GM19467 (cell line): ENCODE results near the gene GGNBP2.

Experiments used
- ATAC-seq: cut with Tn5 transposase; IDR thresholded peaks from one replicate; pipeline ENCODE4 v1.9.1; 2021; ENCODE audit warnings: mild to moderate bottlenecking, moderate library complexity; ENCODE audit not compliant: unreplicated experiment

Gene GGNBP2

GRCh38 chr17:36512641-36513040, 32.1 kb upstream of the GGNBP2 start:
- ATAC-seq: no peak

- no peak for ATAC-seq
Observed at GRCh38 chr17:36514856-36515255, 29.9 kb upstream of the GGNBP2 start.

- no peak for ATAC-seq
Observed at GRCh38 chr17:36515837-36516236, 28.9 kb upstream of the GGNBP2 start.

- ATAC-seq: no peak
Observed at GRCh38 chr17:36523113-36523512, 21.6 kb upstream of the GGNBP2 start.

- no peak for ATAC-seq
Observed at GRCh38 chr17:36524428-36524876, 20.3 kb upstream of the GGNBP2 start.

- no peak for ATAC-seq
Observed at GRCh38 chr17:36525113-36525512, 19.6 kb upstream of the GGNBP2 start.

- ATAC-seq: no peak
Observed at GRCh38 chr17:36525888-36526287, 18.8 kb upstream of the GGNBP2 start.

GRCh38 chr17:36527621-36528250, 17.0 kb upstream of the GGNBP2 start:
- no peak for ATAC-seq

- ATAC-seq: no peak
Observed at GRCh38 chr17:36529121-36529520, 15.6 kb upstream of the GGNBP2 start.

GRCh38 chr17:36532435-36532975, 12.2 kb upstream of the GGNBP2 start:
- ATAC-seq: no peak

- peak; percentile 21 for ATAC-seq
Observed at GRCh38 chr17:36533935-36534839, 10.5 kb upstream of the GGNBP2 start.

- peak; percentile 60 for ATAC-seq
Observed at GRCh38 chr17:36534840-36535668, 9.7 kb upstream of the GGNBP2 start, which contains the start of the genes MYO19 and PIGW. TSS of gene MYO19 (minus strand) at chr17:36534868. CDS start at chr17:36532538, 2,330 bp downstream. TSS of gene PIGW (plus strand) at chr17:36534987. CDS start at chr17:36537102, 2,115 bp downstream.

GRCh38 chr17:36535669-36536081, 9.0 kb upstream of the GGNBP2 start:
- ATAC-seq: no peak

GRCh38 chr17:36540696-36541095, 4.0 kb upstream of the GGNBP2 start:
- no peak for ATAC-seq

- ATAC-seq: no peak
Observed at GRCh38 chr17:36542755-36543154, 2.0 kb upstream of the GGNBP2 start.

GRCh38 chr17:36544044-36544306, 744 bp upstream of the GGNBP2 start:
- peak; percentile 9 for ATAC-seq

- peak; percentile 33 for ATAC-seq
Observed at GRCh38 chr17:36545077-36545464, 352 bp downstream of the GGNBP2 start.

- ATAC-seq: peak; percentile 59
Observed at GRCh38 chr17:36545465-36546417, 1.0 kb downstream of the GGNBP2 start.

GRCh38 chr17:36546418-36547093, 1.8 kb downstream of the GGNBP2 start:
- no peak for ATAC-seq
